GM13976 (cell line): Measurements from ENCODE around the gene SLC35F5.

Source experiments
- DNase-seq: peaks from one replicate; pipeline ENCODE4 v3.0.0; 2012; ENCODE audit warnings: low spot score
- CTCF ChIP-seq: IDR thresholded peaks from 2 replicates; pipeline ENCODE4 v1.5.1; 2012; ENCODE audit warnings: borderline replicate concordance, mild to moderate bottlenecking; ENCODE audit not compliant: insufficient read depth; ENCODE audit errors: extremely low read depth, missing control alignments, control extremely low read depth
- in situ Hi-C: fragments of 300-500 bp; cut with MboI; formaldehyde crosslinking; loops from one replicate; pipeline ENCODE4 v1.12.0; 2022; ENCODE audit warnings: low sequenced_read_pairs, mixed read lengths, inconsistent platforms; ENCODE audit not compliant: unreplicated experiment

The SLC35F5 gene

GRCh38 chr2:113755835-113756354 lies 547 bp downstream of the SLC35F5 start:
- TF ChIP-seq CTCF, result no peak
- in situ Hi-C loops, result no loop called here
- DNase-seq, result no peak

GRCh38 chr2:113755035-113755834 lies 1.2 kb downstream of the SLC35F5 start:
- no peak for DNase-seq
- in situ Hi-C loops, result no loop called here
- no peak for TF ChIP-seq CTCF

GRCh38 chr2:113754160-113754559 lies 2.3 kb downstream of the SLC35F5 start:
- no peak for TF ChIP-seq CTCF
- in situ Hi-C loops, result no loop called here
- no peak for DNase-seq

- TF ChIP-seq CTCF, result no peak
- no peak for DNase-seq
- in situ Hi-C loops, result no loop called here
These were observed 6.1 kb downstream of the SLC35F5 start for GRCh38 chr2:113750385-113750784.

GRCh38 chr2:113741091-113741490 lies 15.4 kb downstream of the SLC35F5 start:
- in situ Hi-C loops, result no loop called here
- DNase-seq, result no peak
- TF ChIP-seq CTCF, result no peak

- in situ Hi-C loops, result no loop called here
These were observed 16.6 kb downstream of the SLC35F5 start for GRCh38 chr2:113739849-113740248.

More at GRCh38 chr2:113739849-113740248, 16.6 kb downstream of the SLC35F5 start:
- no peak for TF ChIP-seq CTCF
- DNase-seq, result no peak
